Neural progenitor cell (in vitro differentiated cells): ENCODE data around the gene STRIP2.

Experiments used
- CTCF ChIP-seq: fragments of 200-600 bp; sonication (generic); IDR thresholded peaks from 2 replicates; pipeline ENCODE4 v1.5.1; 2017; ENCODE audit warnings: antibody characterized with exemption, mild to moderate bottlenecking
- EZH2 ChIP-seq: fragments of 200-600 bp; sonication (generic); IDR thresholded peaks from 2 replicates; pipeline ENCODE4 v1.6.1; 2017; ENCODE audit warnings: antibody characterized with exemption, mild to moderate bottlenecking, moderate library complexity
- EZH2phosphoT487 ChIP-seq: fragments of 200-600 bp; sonication (generic); IDR thresholded peaks from 2 replicates; pipeline ENCODE4 v1.6.1; 2017; ENCODE audit warnings: antibody characterized with exemption

GRCh38 chr7:129499999-129500398 is 65.8 kb downstream of the STRIP2 start:
- TF ChIP-seq EZH2phosphoT487 (no peak), CTCF (no peak), EZH2 (no peak)
